Activated naive CD8-positive, alpha-beta T cell treated with anti-CD3 and anti-CD28 coated beads for 36 hours (primary cell): Measurements from ENCODE around the gene OSBPL10. TPM values are rescaled to one million over a fixed set of nuclear protein-coding genes. Genes with fewer than 3 reads are reported as not detected.
"Not testable (repeated sequence)": the region's sequence is repeated elsewhere in the genome, so short reads cannot be mapped to it uniquely, and the experiment has no call there.

Experiments
- DNase-seq: peaks from one replicate; pipeline ENCODE4 v3.0.0; 2021
- H3K27ac Mint-ChIP-seq: one replicate; pipeline ENCODE4 v1.8.0; 2022; ENCODE audit warnings: mild to moderate bottlenecking, moderate library complexity, mixed read lengths
- H3K27me3 Mint-ChIP-seq: one replicate; pipeline ENCODE4 v1.8.0; 2022; ENCODE audit warnings: mild to moderate bottlenecking, mixed read lengths
- H3K36me3 Mint-ChIP-seq: one replicate; pipeline ENCODE4 v1.8.0; 2021; ENCODE audit warnings: mild to moderate bottlenecking, mixed read lengths
- H3K4me1 Mint-ChIP-seq: one replicate; pipeline ENCODE4 v1.8.0; 2021; ENCODE audit warnings: mixed read lengths
- H3K4me3 Mint-ChIP-seq: one replicate; pipeline ENCODE4 v1.8.0; 2022; ENCODE audit warnings: mild to moderate bottlenecking, moderate library complexity, mixed read lengths
- H3K9me3 Mint-ChIP-seq: one replicate; pipeline ENCODE4 v1.8.0; 2022; ENCODE audit warnings: mixed read lengths
- total RNA-seq, 2 experiments: library from RNA; stranded (reverse); gene quantifications; one replicate each; pipeline ENCODE4 v1.2.3, GENCODE V29; 2021

OSBPL10 gene
- 1 to 10 TPM; 5.4 to 5.5 TPM for total RNA-seq

- H3K4me3 Mint-ChIP-seq, result peak within 1 kb of the TSS; percentile 80
- DNase-seq, result peak; percentile 33
- peaks cover 39% of the 10 kb centered on the region for H3K27me3 Mint-ChIP-seq
- peak within 1 kb of the TSS; percentile 63 for H3K27ac Mint-ChIP-seq
- peaks cover 3% of the 10 kb centered on the region for H3K9me3 Mint-ChIP-seq
- H3K4me1 Mint-ChIP-seq, result peaks cover 27% of the 10 kb centered on the region
- peaks cover 10% of the 10 kb centered on the region for H3K36me3 Mint-ChIP-seq
Observed at GRCh38 chr3:31981206-31982181, at the start of gene OSBPL10, which contains the start of gene ZNF860. Gene OSBPL10, minus strand, starts transcription at chr3:31981262. Its CDS starts 83 bp downstream, at chr3:31981179. Gene ZNF860, plus strand, starts transcription at chr3:31981750. Its CDS starts 7,330 bp downstream, at chr3:31989080.

GRCh38 chr3:32026593-32026992 is 45.5 kb upstream of the OSBPL10 start:
- no peak for DNase-seq
- Mint-ChIP-seq H3K4me3 (no peak overlapping the region), H3K27ac (no peak overlapping the region)

GRCh38 chr3:32022947-32023346 is 41.9 kb upstream of the OSBPL10 start:
- H3K27ac Mint-ChIP-seq, result no peak overlapping the region

More at GRCh38 chr3:32026593-32026992, 45.5 kb upstream of the OSBPL10 start:
- Mint-ChIP-seq H3K9me3 (no peaks in the 10 kb centered on the region), H3K36me3 (no peaks in the 10 kb centered on the region), H3K4me1 (no peaks in the 10 kb centered on the region), H3K27me3 (peaks cover 10% of the 10 kb centered on the region)

GRCh38 chr3:32021748-32022147 is 40.7 kb upstream of the OSBPL10 start:
- Mint-ChIP-seq H3K4me1 (peaks cover 2% of the 10 kb centered on the region), H3K9me3 (no peaks in the 10 kb centered on the region), H3K36me3 (no peaks in the 10 kb centered on the region), H3K27ac (no peak overlapping the region), H3K27me3 (peaks cover 10% of the 10 kb centered on the region), H3K4me3 (no peak overlapping the region)
- DNase-seq, result no peak

More at GRCh38 chr3:32022947-32023346, 41.9 kb upstream of the OSBPL10 start:
- no peak for DNase-seq
- Mint-ChIP-seq H3K9me3 (no peaks in the 10 kb centered on the region), H3K4me3 (no peak overlapping the region), H3K4me1 (peaks cover 2% of the 10 kb centered on the region), H3K27me3 (peaks cover 10% of the 10 kb centered on the region), H3K36me3 (no peaks in the 10 kb centered on the region)

GRCh38 chr3:32021155-32021554 is 40.1 kb upstream of the OSBPL10 start:
- Mint-ChIP-seq H3K36me3 (no peaks in the 10 kb centered on the region), H3K4me1 (peaks cover 2% of the 10 kb centered on the region), H3K27me3 (peaks cover 7% of the 10 kb centered on the region), H3K9me3 (no peaks in the 10 kb centered on the region), H3K27ac (no peak overlapping the region), H3K4me3 (no peak overlapping the region)
- DNase-seq, result no peak

- peaks cover 2% of the 10 kb centered on the region for H3K9me3 Mint-ChIP-seq
- peaks cover 2% of the 10 kb centered on the region for H3K4me1 Mint-ChIP-seq
- peaks cover 6% of the 10 kb centered on the region for H3K27me3 Mint-ChIP-seq
- DNase-seq, result no peak
- no peak overlapping the region for H3K4me3 Mint-ChIP-seq
- H3K27ac Mint-ChIP-seq, result no peak overlapping the region
- H3K36me3 Mint-ChIP-seq, result no peaks in the 10 kb centered on the region
Observed at GRCh38 chr3:32018757-32019564, 37.9 kb upstream of the OSBPL10 start.

- H3K4me3 Mint-ChIP-seq, result no peak overlapping the region
Observed at GRCh38 chr3:32017286-32017685, 36.2 kb upstream of the OSBPL10 start.

GRCh38 chr3:32015638-32016037 is 34.6 kb upstream of the OSBPL10 start:
- H3K4me3 Mint-ChIP-seq, H3K4me1 Mint-ChIP-seq, H3K36me3 Mint-ChIP-seq, DNase-seq, H3K9me3 Mint-ChIP-seq, H3K27ac Mint-ChIP-seq: not testable (repeated sequence)
- peaks cover 12% of the 10 kb centered on the region for H3K27me3 Mint-ChIP-seq

More at GRCh38 chr3:32017286-32017685, 36.2 kb upstream of the OSBPL10 start:
- Mint-ChIP-seq H3K27ac (no peak overlapping the region), H3K27me3 (peaks cover 6% of the 10 kb centered on the region), H3K4me1 (peaks cover 2% of the 10 kb centered on the region), H3K36me3 (no peaks in the 10 kb centered on the region), H3K9me3 (peaks cover 2% of the 10 kb centered on the region)
- DNase-seq, result no peak

GRCh38 chr3:32010699-32011098 is 29.6 kb upstream of the OSBPL10 start:
- DNase-seq, H3K9me3 Mint-ChIP-seq, H3K27ac Mint-ChIP-seq, H3K36me3 Mint-ChIP-seq, H3K4me1 Mint-ChIP-seq, H3K4me3 Mint-ChIP-seq: not testable (repeated sequence)
- H3K27me3 Mint-ChIP-seq, result peaks cover 17% of the 10 kb centered on the region

- no peak overlapping the region for H3K4me3 Mint-ChIP-seq
- H3K9me3 Mint-ChIP-seq, result peaks cover 5% of the 10 kb centered on the region
- DNase-seq, result no peak
- H3K27me3 Mint-ChIP-seq, result peaks cover 17% of the 10 kb centered on the region
- H3K27ac Mint-ChIP-seq, result no peak overlapping the region
- H3K36me3 Mint-ChIP-seq, result peaks cover 3% of the 10 kb centered on the region
- peaks cover 3% of the 10 kb centered on the region for H3K4me1 Mint-ChIP-seq
Observed at GRCh38 chr3:32009957-32010356, 28.9 kb upstream of the OSBPL10 start.

- Mint-ChIP-seq H3K4me1 (peaks cover 3% of the 10 kb centered on the region), H3K36me3 (peaks cover 3% of the 10 kb centered on the region), H3K27ac (no peak overlapping the region), H3K27me3 (peaks cover 17% of the 10 kb centered on the region), H3K4me3 (no peak overlapping the region), H3K9me3 (peaks cover 5% of the 10 kb centered on the region)
- DNase-seq, result no peak
Observed at GRCh38 chr3:32009101-32009500, 28.0 kb upstream of the OSBPL10 start.

- Mint-ChIP-seq H3K27ac (no peak overlapping the region), H3K4me3 (no peak overlapping the region), H3K9me3 (no peaks in the 10 kb centered on the region), H3K27me3 (peaks cover 21% of the 10 kb centered on the region), H3K36me3 (no peaks in the 10 kb centered on the region), H3K4me1 (peaks cover 4% of the 10 kb centered on the region)
- no peak for DNase-seq
Observed at GRCh38 chr3:32004113-32004765, 23.2 kb upstream of the OSBPL10 start.

GRCh38 chr3:32003380-32003779 is 22.3 kb upstream of the OSBPL10 start:
- H3K27me3 Mint-ChIP-seq, result peaks cover 24% of the 10 kb centered on the region

GRCh38 chr3:32002561-32003368 is 21.7 kb upstream of the OSBPL10 start:
- Mint-ChIP-seq H3K27me3 (peaks cover 25% of the 10 kb centered on the region), H3K27ac (no peak overlapping the region), H3K36me3 (no peaks in the 10 kb centered on the region), H3K9me3 (no peaks in the 10 kb centered on the region), H3K4me1 (peaks cover 4% of the 10 kb centered on the region), H3K4me3 (no peak overlapping the region)
- DNase-seq, result no peak

More at GRCh38 chr3:32003380-32003779, 22.3 kb upstream of the OSBPL10 start:
- H3K9me3 Mint-ChIP-seq, result no peaks in the 10 kb centered on the region
- DNase-seq, result no peak
- peaks cover 4% of the 10 kb centered on the region for H3K4me1 Mint-ChIP-seq
- H3K36me3 Mint-ChIP-seq, result no peaks in the 10 kb centered on the region
- no peak overlapping the region for H3K4me3 Mint-ChIP-seq
- no peak overlapping the region for H3K27ac Mint-ChIP-seq
